Germinal center (tissue), 1 donor: ENCODE measurements around the gene NEU1.
"Not testable (repeated sequence)": the region's sequence is repeated elsewhere in the genome, so short reads cannot be mapped to it uniquely, and the experiment has no call there.

ENCODE experiments used
- DNase-seq: peaks from one replicate; pipeline ENCODE4 v3.0.0; 2012; ENCODE audit warnings: mixed read lengths, low spot score

Gene NEU1

GRCh38 chr6:31862344-31863235 lies at the start of gene NEU1:
NEU1 (minus strand) TSS chr6:31862821; CDS start chr6:31862776, 45 bp downstream.
- DNase-seq: peak; percentile 100

GRCh38 chr6:31911826-31912585 lies 49.4 kb upstream of the NEU1 start:
- no peak for DNase-seq

DNA sequence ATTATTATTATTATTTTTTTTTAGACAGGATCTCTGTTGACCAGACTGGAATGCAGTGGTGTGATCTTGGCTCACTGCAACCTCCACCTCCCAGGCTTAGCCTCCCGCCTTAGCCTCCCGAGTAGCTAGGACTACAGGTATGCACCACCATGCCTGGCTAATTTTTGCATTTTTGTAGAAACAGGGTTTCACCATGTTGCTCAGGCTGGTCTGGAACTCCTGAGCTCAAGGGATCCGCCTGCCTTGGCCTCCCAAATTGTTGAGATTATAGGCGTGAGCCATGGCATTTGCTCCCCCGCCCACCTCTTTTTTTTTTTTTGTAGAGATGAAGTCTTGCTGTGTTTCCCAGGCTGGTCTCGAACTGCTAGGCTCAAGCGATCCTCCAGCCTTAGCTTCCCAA lies 46.7 kb upstream of the NEU1 start:
- not testable (repeated sequence) for DNase-seq

DNA sequence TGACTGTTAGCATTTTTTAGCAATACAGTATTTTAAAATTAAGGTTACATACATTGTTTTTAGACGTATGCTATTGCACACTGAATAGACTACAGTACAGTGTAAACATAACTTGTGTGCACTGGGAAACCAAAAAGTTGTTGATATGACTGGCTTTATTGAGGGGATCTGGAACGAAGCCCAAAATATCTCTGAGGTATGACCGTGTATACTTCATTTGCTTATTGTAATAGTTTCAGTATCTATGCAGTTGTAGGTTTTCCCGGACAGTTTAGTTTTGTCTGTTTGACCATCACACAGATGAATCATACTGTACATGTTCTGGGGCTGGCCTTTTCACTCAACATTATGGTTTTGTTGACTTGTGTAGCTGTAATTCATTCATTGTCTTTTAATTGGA lies 46.2 kb upstream of the NEU1 start:
- no peak for DNase-seq

- not testable (repeated sequence) for DNase-seq
Observed at GRCh38 chr6:31908255-31908654, 45.6 kb upstream of the NEU1 start.

DNA sequence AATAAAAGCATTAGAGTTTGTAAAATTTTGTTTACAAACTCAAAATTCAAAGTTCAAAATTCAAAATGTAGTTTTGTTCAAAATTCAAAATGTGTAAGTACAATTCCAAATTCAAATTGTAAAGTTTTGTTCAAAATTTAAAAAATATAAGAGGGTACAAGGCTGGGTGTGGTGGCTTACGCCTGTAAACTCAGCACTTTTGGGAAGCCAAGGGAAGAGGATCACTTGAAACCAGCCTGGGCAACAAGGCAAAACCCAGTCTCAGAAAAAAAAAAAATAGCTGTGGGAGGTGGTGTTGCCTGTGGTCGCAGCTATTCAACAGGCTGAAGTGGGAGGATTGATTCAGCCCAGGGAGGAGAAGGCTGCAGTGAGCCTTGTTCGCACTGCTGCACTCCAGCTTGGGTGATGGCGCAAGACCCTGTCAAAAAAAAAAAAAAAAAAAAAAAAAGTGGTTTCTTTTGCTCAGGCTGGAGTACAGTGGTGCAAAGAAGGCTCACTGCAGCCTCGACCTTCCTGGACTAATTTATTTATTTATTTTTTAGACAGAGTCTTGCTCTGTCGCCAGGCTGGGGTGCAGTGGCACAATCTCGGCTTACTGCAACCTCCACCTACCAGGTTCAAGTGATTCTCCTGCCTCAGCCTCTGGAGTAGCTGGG lies 44.7 kb upstream of the NEU1 start:
- DNase-seq: no peak

DNA sequence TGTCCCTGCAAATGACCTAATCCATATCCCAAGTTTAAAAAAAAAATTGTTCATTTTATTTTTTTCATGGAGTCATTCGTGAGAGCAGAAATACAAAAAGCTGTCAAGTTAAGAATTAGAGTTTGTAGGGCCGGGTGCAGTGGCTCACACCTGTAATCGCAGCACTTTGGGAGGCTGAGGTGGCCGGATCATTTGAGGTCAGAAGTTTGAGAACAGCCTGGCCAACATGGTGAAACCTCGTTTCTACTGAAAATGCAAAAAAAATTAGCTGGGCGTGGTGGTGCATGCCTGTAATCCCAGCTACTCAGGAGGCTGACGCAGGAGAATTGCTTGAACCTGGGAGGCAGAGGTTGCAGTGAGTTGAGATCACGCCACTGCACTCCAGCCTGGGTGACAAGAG lies 44.1 kb upstream of the NEU1 start:
- not testable (repeated sequence) for DNase-seq

GRCh38 chr6:31906122-31906521 lies 43.5 kb upstream of the NEU1 start:
- no peak for DNase-seq

DNA sequence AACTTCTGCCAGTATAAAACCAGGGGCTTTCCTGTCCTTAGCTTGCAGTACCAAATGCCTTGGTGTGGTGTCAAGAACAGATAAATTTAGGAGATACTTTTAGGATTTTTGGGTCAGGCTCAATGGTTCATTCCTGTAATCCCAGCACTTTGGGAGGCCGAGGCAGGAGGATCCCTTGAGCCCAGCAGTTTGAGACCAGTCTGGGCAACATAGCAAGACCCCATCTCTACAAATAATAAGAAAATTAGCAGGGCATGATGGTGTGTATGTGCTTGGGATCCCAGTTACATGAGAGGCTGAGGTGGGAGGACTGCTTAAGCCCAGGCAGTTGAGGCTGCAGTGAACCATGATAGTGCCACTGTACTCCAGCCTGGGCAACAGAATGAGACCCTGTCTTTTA lies 42.4 kb upstream of the NEU1 start:
- no peak for DNase-seq

- no peak for DNase-seq
Observed at GRCh38 chr6:31903957-31904356, 41.3 kb upstream of the NEU1 start.

GRCh38 chr6:31901953-31902643 lies 39.5 kb upstream of the NEU1 start, which contains the start of gene ZBTB12:
ZBTB12 (minus strand) TSS chr6:31902086; CDS start chr6:31901305, 781 bp downstream.
- DNase-seq: peak; percentile 92

DNA sequence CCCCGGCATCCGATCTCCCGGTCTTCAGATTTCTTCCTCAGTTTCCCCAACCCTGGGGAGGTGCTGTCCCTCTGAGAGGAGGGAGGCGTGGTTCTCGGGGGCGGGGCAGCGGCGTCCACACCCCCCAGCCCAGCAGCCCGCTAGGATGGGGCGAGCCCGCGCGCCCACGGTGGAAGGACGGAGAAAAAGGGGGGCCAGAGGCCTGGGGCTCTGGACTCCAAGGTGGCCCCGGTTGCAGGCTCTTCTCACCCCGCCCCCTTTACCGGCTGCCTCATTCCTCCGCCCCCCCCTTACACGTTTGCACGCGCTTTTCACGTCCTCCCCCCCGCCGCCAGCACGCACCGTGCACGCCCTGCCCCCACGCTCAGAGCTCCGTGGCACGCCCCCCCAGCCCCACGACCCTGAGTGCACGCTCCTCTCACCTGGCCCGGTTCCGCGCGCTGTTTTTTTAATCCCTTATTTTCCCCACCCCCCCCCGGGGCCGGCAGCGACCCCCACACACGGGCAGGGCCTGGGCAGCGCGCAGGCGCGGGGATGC lies 38.9 kb upstream of the NEU1 start:
- DNase-seq: peak; percentile 71

DNA sequence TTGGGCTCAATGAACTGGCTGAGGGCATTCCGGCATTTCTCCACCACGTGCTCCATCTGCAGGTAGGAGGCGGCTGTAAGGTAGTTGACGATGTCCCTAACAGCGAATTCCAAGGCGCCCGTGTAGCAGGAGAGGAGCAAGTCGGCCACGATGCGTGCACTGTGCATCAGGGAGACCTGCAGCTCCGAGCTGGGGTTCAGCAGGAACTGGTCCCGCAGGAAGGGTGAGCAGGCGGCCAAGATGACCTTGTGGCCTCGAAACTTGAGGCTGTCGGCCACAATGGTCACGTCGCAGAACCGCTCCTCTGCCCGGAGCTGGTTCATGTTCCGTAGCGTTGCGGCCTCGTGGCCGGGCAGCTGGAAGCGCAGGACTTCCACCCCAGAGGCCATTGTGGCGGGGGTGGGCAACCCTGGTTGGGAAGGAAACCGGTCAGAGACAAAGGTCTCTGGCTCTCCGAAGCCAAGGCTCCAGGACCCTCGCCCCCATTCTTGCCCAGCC lies 38.3 kb upstream of the NEU1 start:
- DNase-seq: no peak

- no peak for DNase-seq
Observed at GRCh38 chr6:31899882-31900722, 37.5 kb upstream of the NEU1 start.

DNA sequence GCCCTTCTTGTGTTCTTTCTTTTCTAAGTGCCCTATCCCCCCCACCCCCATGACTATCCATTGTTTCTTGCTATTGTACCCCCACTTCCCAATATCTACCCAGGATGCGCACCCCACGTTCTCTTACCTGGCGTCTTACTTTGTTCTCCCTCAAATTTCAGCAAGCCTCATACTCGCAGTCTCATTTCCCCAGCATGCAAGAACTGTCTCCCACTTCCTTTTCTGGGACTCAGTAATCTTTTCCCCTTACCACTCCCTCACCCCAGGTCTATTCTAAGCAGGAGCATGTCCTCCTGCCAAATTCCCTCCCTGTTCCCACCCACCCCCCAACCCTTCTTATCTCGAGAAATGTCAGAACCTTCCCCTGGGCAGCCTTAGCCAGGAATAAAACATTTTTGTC lies 36.6 kb upstream of the NEU1 start:
- no peak for DNase-seq

- DNase-seq: peak; percentile 36
Observed at GRCh38 chr6:31898383-31899011, 35.9 kb upstream of the NEU1 start.

DNA sequence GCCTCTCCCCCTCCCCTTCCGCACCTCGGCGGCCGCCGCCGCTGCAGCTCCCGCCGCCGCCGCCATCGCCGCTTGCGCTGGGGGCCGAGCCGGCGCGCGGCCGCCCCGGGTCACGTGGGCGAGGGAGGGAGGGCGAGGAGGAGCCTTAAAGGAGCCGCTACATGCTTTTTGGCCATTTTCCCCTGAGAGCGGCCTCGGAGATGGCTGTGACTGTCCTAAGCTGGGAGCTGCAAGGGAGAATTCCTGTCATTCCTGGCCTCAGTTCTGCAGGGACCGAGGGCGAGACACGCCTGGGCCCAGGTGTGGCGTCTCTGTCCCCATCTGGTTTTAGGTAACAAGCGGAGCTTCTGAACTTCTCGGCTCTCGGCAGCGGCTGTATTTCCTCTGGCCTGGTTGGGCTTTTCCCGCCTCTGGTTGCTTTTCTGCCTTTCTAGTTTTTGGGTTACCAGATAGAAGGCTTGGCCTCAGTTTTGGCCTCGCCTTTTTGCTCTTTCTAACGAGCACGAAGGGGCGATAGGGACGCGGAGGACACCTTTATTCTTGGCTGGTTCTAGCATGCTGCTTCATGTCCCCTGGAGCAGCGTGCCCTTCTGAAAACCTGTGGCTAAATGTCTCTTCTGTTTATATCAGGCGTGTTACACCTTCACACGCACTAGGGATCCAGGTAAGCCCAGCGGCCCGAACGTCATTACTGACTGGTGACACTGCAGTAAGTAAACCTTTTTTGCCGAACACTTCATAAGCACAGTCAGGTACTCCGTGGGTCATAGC lies 35.2 kb upstream of the NEU1 start, which contains the start of gene EHMT2:
Gene EHMT2, minus strand, starts transcription at position 87 of the 771 bp plus-strand sequence. Its CDS starts 21 bp downstream, at position 66.
- peak; percentile 85 for DNase-seq

- no peak for DNase-seq
Observed at GRCh38 chr6:31896856-31897611, 34.4 kb upstream of the NEU1 start.
